Measurements from ENCODE around the gene CARD10.

DNA sequence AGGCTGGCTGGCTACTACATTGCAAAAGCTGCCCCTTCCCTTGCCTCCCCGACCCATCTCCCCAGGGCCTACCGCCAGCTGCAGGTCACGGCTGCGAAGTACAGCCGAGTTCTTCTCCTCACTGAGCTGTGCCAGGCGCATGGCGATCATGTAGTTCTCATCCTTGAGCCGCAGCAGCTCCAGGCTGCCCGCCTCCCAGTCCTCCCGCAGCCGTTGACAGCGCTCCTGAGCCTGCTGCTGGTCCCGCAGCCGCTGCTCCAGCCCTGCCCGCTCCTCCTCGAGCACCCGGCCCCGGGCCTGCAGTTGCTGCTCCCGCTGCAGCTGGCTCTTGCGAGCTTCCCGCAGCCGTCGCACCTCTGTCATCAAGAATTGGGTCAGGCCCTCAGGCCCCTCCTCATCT, 3.3 kb downstream of the CARD10 start:
- TF ChIP-seq, protein P1, sequence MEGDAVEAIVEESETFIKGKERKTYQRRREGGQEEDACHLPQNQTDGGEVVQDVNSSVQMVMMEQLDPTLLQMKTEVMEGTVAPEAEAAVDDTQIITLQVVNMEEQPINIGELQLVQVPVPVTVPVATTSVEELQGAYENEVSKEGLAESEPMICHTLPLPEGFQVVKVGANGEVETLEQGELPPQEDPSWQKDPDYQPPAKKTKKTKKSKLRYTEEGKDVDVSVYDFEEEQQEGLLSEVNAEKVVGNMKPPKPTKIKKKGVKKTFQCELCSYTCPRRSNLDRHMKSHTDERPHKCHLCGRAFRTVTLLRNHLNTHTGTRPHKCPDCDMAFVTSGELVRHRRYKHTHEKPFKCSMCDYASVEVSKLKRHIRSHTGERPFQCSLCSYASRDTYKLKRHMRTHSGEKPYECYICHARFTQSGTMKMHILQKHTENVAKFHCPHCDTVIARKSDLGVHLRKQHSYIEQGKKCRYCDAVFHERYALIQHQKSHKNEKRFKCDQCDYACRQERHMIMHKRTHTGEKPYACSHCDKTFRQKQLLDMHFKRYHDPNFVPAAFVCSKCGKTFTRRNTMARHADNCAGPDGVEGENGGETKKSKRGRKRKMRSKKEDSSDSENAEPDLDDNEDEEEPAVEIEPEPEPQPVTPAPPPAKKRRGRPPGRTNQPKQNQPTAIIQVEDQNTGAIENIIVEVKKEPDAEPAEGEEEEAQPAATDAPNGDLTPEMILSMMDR (conservative IDR thresholded peaks at IDR 0.05 in 1 of 2, IDR thresholded peaks at IDR 0.05 in 1 of 2; ENCODE audit: extremely low read depth in 1 of 2, insufficient read depth in 1 of 2, low read depth in 1 of 2, low read length in 2 of 2): no peak
- no peak for TF ChIP-seq EZH2 (IDR thresholded peaks at IDR 0.05; ENCODE audit: borderline replicate concordance, low read length)

All from mammary epithelial cell (primary cell).